ENCODE results near the gene ACBD3. TPM values are rescaled to one million over a fixed set of nuclear protein-coding genes. Genes with fewer than 3 reads are reported as not detected.

ACBD3 gene
- total and polyA plus RNA-seq, 2 donors, result 18.9 to 77.0 TPM

- Histone ChIP-seq H3K4me3 (ENCODE audit: low read depth, low read length) (no peak overlapping the region), H3K36me3 (ENCODE audit: insufficient read depth) (no peaks in the 10 kb centered on the region), H3K27ac (ENCODE audit: low read depth) (no peak overlapping the region), H3K4me1 (ENCODE audit: insufficient read depth) (no peaks in the 10 kb centered on the region)
- WGBS, result 75% methylated on average over 14 of the region's 14 CpGs
- no peak for DNase-seq (ENCODE audit: extremely low spot score)
These were observed 4.4 kb downstream of the ACBD3 start for GRCh38 chr1:226181996-226182714.

GRCh38 chr1:226176870-226177269 lies 9.7 kb downstream of the ACBD3 start:
- no peak overlapping the region for H3K27ac ChIP-seq (ENCODE audit: low read depth)
- H3K36me3 ChIP-seq (ENCODE audit: insufficient read depth), result no peaks in the 10 kb centered on the region
- no peak overlapping the region for H3K4me3 ChIP-seq (ENCODE audit: low read depth, low read length)
- no peak for DNase-seq (ENCODE audit: extremely low spot score)
- 89% methylated on average over 8 of the region's 8 CpGs for WGBS
- no peaks in the 10 kb centered on the region for H3K4me1 ChIP-seq (ENCODE audit: insufficient read depth)

GRCh38 chr1:226172589-226172988 lies 14.0 kb downstream of the ACBD3 start:
- WGBS, result 93% methylated on average over 5 of the region's 5 CpGs
- no peaks in the 10 kb centered on the region for H3K36me3 ChIP-seq (ENCODE audit: insufficient read depth)
- no peak for DNase-seq (ENCODE audit: extremely low spot score)
- no peaks in the 10 kb centered on the region for H3K4me1 ChIP-seq (ENCODE audit: insufficient read depth)
- H3K4me3 ChIP-seq (ENCODE audit: low read depth, low read length), result no peak overlapping the region
- H3K27ac ChIP-seq (ENCODE audit: low read depth), result no peak overlapping the region

- H3K36me3 ChIP-seq (ENCODE audit: insufficient read depth), result peaks cover 5% of the 10 kb centered on the region
- H3K4me3 ChIP-seq (ENCODE audit: low read depth, low read length), result no peak overlapping the region
- WGBS, result 85% methylated on average over 9 of the region's 9 CpGs
- no peak for DNase-seq (ENCODE audit: extremely low spot score)
- no peaks in the 10 kb centered on the region for H3K4me1 ChIP-seq (ENCODE audit: insufficient read depth)
- no peak overlapping the region for H3K27ac ChIP-seq (ENCODE audit: low read depth)
These were observed 20.2 kb downstream of the ACBD3 start for GRCh38 chr1:226166341-226166740.

GRCh38 chr1:226164154-226164553 lies 22.4 kb downstream of the ACBD3 start:
- no peak for DNase-seq (ENCODE audit: extremely low spot score)
- H3K27ac ChIP-seq (ENCODE audit: low read depth), result no peak overlapping the region
- no peak overlapping the region for H3K4me3 ChIP-seq (ENCODE audit: low read depth, low read length)
- WGBS, result 70% methylated on average over 1 of the region's 1 CpG
- no peaks in the 10 kb centered on the region for H3K4me1 ChIP-seq (ENCODE audit: insufficient read depth)
- H3K36me3 ChIP-seq (ENCODE audit: insufficient read depth), result peaks cover 7% of the 10 kb centered on the region

GRCh38 chr1:226162898-226163297 lies 23.6 kb downstream of the ACBD3 start:
- Histone ChIP-seq H3K4me1 (ENCODE audit: insufficient read depth) (no peaks in the 10 kb centered on the region), H3K4me3 (ENCODE audit: low read depth, low read length) (no peak overlapping the region), H3K27ac (ENCODE audit: low read depth) (no peak overlapping the region), H3K36me3 (ENCODE audit: insufficient read depth) (peaks cover 7% of the 10 kb centered on the region)
- no peak for DNase-seq (ENCODE audit: extremely low spot score)
- 86% methylated on average over 8 of the region's 8 CpGs for WGBS

- DNase-seq (ENCODE audit: extremely low spot score), result no peak
- no peak overlapping the region for H3K4me3 ChIP-seq (ENCODE audit: low read depth, low read length)
- no peak overlapping the region for H3K27ac ChIP-seq (ENCODE audit: low read depth)
- 94% methylated on average over 7 of the region's 7 CpGs for WGBS
- peaks cover 2% of the 10 kb centered on the region for H3K36me3 ChIP-seq (ENCODE audit: insufficient read depth)
- H3K4me1 ChIP-seq (ENCODE audit: insufficient read depth), result no peaks in the 10 kb centered on the region
These were observed 27.6 kb downstream of the ACBD3 start for GRCh38 chr1:226158983-226159382.

GRCh38 chr1:226158457-226158856 lies 28.1 kb downstream of the ACBD3 start:
- Histone ChIP-seq H3K36me3 (ENCODE audit: insufficient read depth) (peaks cover 3% of the 10 kb centered on the region), H3K4me3 (ENCODE audit: low read depth, low read length) (no peak overlapping the region), H3K4me1 (ENCODE audit: insufficient read depth) (no peaks in the 10 kb centered on the region), H3K27ac (ENCODE audit: low read depth) (no peak overlapping the region)
- WGBS, result 97% methylated on average over 1 of the region's 1 CpG
- no peak for DNase-seq (ENCODE audit: extremely low spot score)

- Histone ChIP-seq H3K4me1 (ENCODE audit: insufficient read depth) (no peaks in the 10 kb centered on the region), H3K36me3 (ENCODE audit: insufficient read depth) (peaks cover 6% of the 10 kb centered on the region), H3K27ac (ENCODE audit: low read depth) (no peak overlapping the region), H3K4me3 (ENCODE audit: low read depth, low read length) (no peak overlapping the region)
- DNase-seq (ENCODE audit: extremely low spot score), result no peak
- 90% methylated on average over 1 of the region's 1 CpG for WGBS
These were observed 28.7 kb downstream of the ACBD3 start for GRCh38 chr1:226157761-226158316.

GRCh38 chr1:226154593-226154992 lies 31.9 kb downstream of the ACBD3 start:
- no peak overlapping the region for H3K27ac ChIP-seq (ENCODE audit: low read depth)
- no peak for DNase-seq (ENCODE audit: extremely low spot score)
- no peak overlapping the region for H3K4me3 ChIP-seq (ENCODE audit: low read depth, low read length)
- peaks cover 4% of the 10 kb centered on the region for H3K36me3 ChIP-seq (ENCODE audit: insufficient read depth)
- 94% methylated on average over 1 of the region's 1 CpG for WGBS
- no peaks in the 10 kb centered on the region for H3K4me1 ChIP-seq (ENCODE audit: insufficient read depth)

- Histone ChIP-seq H3K4me1 (ENCODE audit: insufficient read depth) (no peaks in the 10 kb centered on the region), H3K4me3 (ENCODE audit: low read depth, low read length) (no peak overlapping the region), H3K27ac (ENCODE audit: low read depth) (no peak overlapping the region), H3K36me3 (ENCODE audit: insufficient read depth) (peaks cover 7% of the 10 kb centered on the region)
- no peak for DNase-seq (ENCODE audit: extremely low spot score)
- WGBS, result 77% methylated on average over 4 of the region's 4 CpGs
These were observed 36.7 kb downstream of the ACBD3 start for GRCh38 chr1:226149806-226150205.

- no peaks in the 10 kb centered on the region for H3K4me1 ChIP-seq (ENCODE audit: insufficient read depth)
- H3K27ac ChIP-seq (ENCODE audit: low read depth), result no peak overlapping the region
- H3K4me3 ChIP-seq (ENCODE audit: low read depth, low read length), result no peak overlapping the region
- peaks cover 4% of the 10 kb centered on the region for H3K36me3 ChIP-seq (ENCODE audit: insufficient read depth)
- DNase-seq (ENCODE audit: extremely low spot score), result no peak
These were observed 38.4 kb downstream of the ACBD3 start for GRCh38 chr1:226148121-226148648.

- DNase-seq (ENCODE audit: extremely low spot score), result no peak
- H3K4me1 ChIP-seq (ENCODE audit: insufficient read depth), result no peaks in the 10 kb centered on the region
- no peak overlapping the region for H3K4me3 ChIP-seq (ENCODE audit: low read depth, low read length)
- no peak overlapping the region for H3K27ac ChIP-seq (ENCODE audit: low read depth)
- 78% methylated on average over 5 of the region's 5 CpGs for WGBS
- peaks cover 3% of the 10 kb centered on the region for H3K36me3 ChIP-seq (ENCODE audit: insufficient read depth)
These were observed 42.5 kb downstream of the ACBD3 start for GRCh38 chr1:226144045-226144444.

GRCh38 chr1:226135709-226136108 lies 50.8 kb downstream of the ACBD3 start:
- H3K36me3 ChIP-seq (ENCODE audit: insufficient read depth), result no peaks in the 10 kb centered on the region
- no peak overlapping the region for H3K4me3 ChIP-seq (ENCODE audit: low read depth, low read length)
- no peak for DNase-seq (ENCODE audit: extremely low spot score)
- no peak overlapping the region for H3K27ac ChIP-seq (ENCODE audit: low read depth)
- no peaks in the 10 kb centered on the region for H3K4me1 ChIP-seq (ENCODE audit: insufficient read depth)
- 38% methylated on average over 14 of the region's 14 CpGs for WGBS

Data from urinary bladder (tissue), 4 donors.